GM23338 (cell line): Measurements from ENCODE around the gene PRLHR.

Experiments
- CREB1 ChIP-seq: fragments of 250-450 bp; sonication (Bioruptor Pico); IDR thresholded peaks from 2 replicates; pipeline ENCODE4 v1.5.0; 2020; ENCODE audit warnings: low read depth, mild to moderate bottlenecking, moderate library complexity
- EZH2 ChIP-seq: fragments of 200-600 bp; sonication (generic); IDR thresholded peaks from one replicate; pipeline ENCODE4 v1.8.0; 2017; ENCODE audit warnings: antibody characterized with exemption, mild to moderate bottlenecking, low read depth; ENCODE audit not compliant: unreplicated experiment
- EZH2phosphoT487 ChIP-seq: fragments of 200-600 bp; sonication (generic); IDR thresholded peaks from one replicate; pipeline ENCODE4 v1.8.1; 2018; ENCODE audit warnings: antibody characterized with exemption; ENCODE audit not compliant: unreplicated experiment
- JUNB ChIP-seq: IDR thresholded peaks from one replicate; pipeline ENCODE4 v1.6.1; 2016; ENCODE audit warnings: antibody characterized with exemption; ENCODE audit not compliant: unreplicated experiment
- POLR2AphosphoS5 ChIP-seq: IDR thresholded peaks from 2 replicates; pipeline ENCODE4 v1.6.1; 2016; ENCODE audit warnings: antibody characterized with exemption, low read depth
- ZNF114 ChIP-seq: fragments of 250-450 bp; sonication (Bioruptor Pico); IDR thresholded peaks from 2 replicates; pipeline ENCODE4 v1.5.0; 2020; ENCODE audit warnings: mild to moderate bottlenecking, moderate library complexity
- ZNF331 ChIP-seq: fragments of 250-450 bp; sonication (Bioruptor Pico); IDR thresholded peaks from 2 replicates; pipeline ENCODE4 v1.5.0; 2020; ENCODE audit warnings: low read depth, mild to moderate bottlenecking, moderate library complexity
- TF ChIP-seq, protein P1 (sequence below), 2 experiments: fragments of 200-600 bp in 1 of 2; sonication (generic) in 1 of 2; conservative IDR thresholded peaks; 2 replicates each; pipeline versions ENCODE4 v1.5.1 to v1.6.1; 2016 to 2017; ENCODE audit warnings: antibody characterized with exemption in 2 of 2, low read depth in 2 of 2, mild to moderate bottlenecking in 2 of 2, moderate library complexity in 1 of 2
- TF ChIP-seq, protein P2 (sequence below): IDR thresholded peaks from one replicate; pipeline ENCODE4 v1.6.1; 2018; ENCODE audit warnings: antibody characterized with exemption; ENCODE audit not compliant: unreplicated experiment
- TF ChIP-seq, protein P3 (sequence below): IDR thresholded peaks from 2 replicates; pipeline ENCODE4 v1.6.1; 2016; ENCODE audit warnings: antibody characterized with exemption

DNA sequence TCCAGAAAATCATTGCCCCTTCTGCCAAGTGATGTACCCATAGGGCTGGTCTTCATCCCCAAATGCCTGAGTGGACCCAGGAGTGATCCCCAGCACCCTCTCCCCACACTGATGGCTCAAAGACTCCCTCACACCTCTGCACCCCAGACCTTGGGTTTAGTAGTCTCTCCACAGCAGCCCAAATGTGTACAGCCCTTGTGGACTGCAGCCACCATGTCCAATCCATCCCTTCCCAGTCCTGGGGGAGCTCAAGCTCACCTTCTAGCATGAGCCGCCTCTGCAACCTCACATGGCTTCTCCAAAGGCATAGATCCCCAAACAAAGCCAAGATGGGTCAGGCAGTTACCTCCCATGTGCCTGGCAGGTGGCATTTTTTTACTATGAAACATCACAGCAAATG, 50.1 kb downstream of the PRLHR start:
- TF ChIP-seq, protein P1, sequence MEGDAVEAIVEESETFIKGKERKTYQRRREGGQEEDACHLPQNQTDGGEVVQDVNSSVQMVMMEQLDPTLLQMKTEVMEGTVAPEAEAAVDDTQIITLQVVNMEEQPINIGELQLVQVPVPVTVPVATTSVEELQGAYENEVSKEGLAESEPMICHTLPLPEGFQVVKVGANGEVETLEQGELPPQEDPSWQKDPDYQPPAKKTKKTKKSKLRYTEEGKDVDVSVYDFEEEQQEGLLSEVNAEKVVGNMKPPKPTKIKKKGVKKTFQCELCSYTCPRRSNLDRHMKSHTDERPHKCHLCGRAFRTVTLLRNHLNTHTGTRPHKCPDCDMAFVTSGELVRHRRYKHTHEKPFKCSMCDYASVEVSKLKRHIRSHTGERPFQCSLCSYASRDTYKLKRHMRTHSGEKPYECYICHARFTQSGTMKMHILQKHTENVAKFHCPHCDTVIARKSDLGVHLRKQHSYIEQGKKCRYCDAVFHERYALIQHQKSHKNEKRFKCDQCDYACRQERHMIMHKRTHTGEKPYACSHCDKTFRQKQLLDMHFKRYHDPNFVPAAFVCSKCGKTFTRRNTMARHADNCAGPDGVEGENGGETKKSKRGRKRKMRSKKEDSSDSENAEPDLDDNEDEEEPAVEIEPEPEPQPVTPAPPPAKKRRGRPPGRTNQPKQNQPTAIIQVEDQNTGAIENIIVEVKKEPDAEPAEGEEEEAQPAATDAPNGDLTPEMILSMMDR (conservative IDR thresholded peaks at IDR 0.05; ENCODE audit: low read depth in 2 of 2), result no peak
- TF ChIP-seq EZH2 (no peak), POLR2AphosphoS5 (no peak), JUNB (no peak), EZH2phosphoT487 (no peak), ZNF331 (no peak), ZNF114 (CRISPR knock-in tag) (no peak), CREB1 (no peak)
- TF ChIP-seq, protein P2, sequence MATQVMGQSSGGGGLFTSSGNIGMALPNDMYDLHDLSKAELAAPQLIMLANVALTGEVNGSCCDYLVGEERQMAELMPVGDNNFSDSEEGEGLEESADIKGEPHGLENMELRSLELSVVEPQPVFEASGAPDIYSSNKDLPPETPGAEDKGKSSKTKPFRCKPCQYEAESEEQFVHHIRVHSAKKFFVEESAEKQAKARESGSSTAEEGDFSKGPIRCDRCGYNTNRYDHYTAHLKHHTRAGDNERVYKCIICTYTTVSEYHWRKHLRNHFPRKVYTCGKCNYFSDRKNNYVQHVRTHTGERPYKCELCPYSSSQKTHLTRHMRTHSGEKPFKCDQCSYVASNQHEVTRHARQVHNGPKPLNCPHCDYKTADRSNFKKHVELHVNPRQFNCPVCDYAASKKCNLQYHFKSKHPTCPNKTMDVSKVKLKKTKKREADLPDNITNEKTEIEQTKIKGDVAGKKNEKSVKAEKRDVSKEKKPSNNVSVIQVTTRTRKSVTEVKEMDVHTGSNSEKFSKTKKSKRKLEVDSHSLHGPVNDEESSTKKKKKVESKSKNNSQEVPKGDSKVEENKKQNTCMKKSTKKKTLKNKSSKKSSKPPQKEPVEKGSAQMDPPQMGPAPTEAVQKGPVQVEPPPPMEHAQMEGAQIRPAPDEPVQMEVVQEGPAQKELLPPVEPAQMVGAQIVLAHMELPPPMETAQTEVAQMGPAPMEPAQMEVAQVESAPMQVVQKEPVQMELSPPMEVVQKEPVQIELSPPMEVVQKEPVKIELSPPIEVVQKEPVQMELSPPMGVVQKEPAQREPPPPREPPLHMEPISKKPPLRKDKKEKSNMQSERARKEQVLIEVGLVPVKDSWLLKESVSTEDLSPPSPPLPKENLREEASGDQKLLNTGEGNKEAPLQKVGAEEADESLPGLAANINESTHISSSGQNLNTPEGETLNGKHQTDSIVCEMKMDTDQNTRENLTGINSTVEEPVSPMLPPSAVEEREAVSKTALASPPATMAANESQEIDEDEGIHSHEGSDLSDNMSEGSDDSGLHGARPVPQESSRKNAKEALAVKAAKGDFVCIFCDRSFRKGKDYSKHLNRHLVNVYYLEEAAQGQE, result no peak
- TF ChIP-seq, protein P3, sequence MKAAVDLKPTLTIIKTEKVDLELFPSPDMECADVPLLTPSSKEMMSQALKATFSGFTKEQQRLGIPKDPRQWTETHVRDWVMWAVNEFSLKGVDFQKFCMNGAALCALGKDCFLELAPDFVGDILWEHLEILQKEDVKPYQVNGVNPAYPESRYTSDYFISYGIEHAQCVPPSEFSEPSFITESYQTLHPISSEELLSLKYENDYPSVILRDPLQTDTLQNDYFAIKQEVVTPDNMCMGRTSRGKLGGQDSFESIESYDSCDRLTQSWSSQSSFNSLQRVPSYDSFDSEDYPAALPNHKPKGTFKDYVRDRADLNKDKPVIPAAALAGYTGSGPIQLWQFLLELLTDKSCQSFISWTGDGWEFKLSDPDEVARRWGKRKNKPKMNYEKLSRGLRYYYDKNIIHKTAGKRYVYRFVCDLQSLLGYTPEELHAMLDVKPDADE, result no peak
